Astrocyte of the cerebellum (primary cell): ENCODE data around the gene FZD2.

ENCODE experiments used
- DNase-seq: peaks from one replicate; pipeline ENCODE4 v3.0.0-alpha.2; 2011; ENCODE audit warnings: low read depth
- H3K4me3 ChIP-seq: 2 replicates; pipeline ENCODE4 v1.5.1; 2011; ENCODE audit warnings: mild to moderate bottlenecking, low read depth, low read length, moderate library complexity
- in situ Hi-C: cut with HindIII; loops from 2 replicates; pipeline ENCODE4 v1.10.0; 2017; ENCODE audit warnings: low sequenced_read_pairs
- TF ChIP-seq, protein P1 (sequence below): IDR thresholded peaks from 2 replicates; pipeline ENCODE4 v1.5.1; 2012; ENCODE audit warnings: low read length, low read depth, moderate library complexity, mild to moderate bottlenecking; ENCODE audit errors: missing control alignments

The FZD2 gene

DNA sequence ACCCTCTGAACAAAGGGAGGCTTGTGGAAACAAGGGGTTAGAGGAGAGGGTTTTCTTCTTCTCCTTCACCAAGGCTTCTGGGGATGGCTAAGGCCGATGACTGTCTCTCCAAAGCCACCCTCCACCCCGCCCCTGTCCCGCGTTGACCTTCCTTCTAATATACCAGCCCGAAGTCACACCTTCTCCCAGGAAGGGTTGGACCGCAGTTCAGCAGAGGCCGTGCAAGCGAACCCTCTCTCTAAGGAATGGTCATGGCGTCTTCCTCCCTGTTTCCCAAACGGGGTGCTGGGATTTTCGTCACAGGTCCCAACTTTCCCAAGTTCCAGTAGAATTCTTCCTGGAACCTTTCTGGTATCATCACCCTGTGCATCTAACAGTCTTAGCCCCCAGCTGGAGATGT is 49.4 kb downstream of the FZD2 start:
- TF ChIP-seq, protein P1, sequence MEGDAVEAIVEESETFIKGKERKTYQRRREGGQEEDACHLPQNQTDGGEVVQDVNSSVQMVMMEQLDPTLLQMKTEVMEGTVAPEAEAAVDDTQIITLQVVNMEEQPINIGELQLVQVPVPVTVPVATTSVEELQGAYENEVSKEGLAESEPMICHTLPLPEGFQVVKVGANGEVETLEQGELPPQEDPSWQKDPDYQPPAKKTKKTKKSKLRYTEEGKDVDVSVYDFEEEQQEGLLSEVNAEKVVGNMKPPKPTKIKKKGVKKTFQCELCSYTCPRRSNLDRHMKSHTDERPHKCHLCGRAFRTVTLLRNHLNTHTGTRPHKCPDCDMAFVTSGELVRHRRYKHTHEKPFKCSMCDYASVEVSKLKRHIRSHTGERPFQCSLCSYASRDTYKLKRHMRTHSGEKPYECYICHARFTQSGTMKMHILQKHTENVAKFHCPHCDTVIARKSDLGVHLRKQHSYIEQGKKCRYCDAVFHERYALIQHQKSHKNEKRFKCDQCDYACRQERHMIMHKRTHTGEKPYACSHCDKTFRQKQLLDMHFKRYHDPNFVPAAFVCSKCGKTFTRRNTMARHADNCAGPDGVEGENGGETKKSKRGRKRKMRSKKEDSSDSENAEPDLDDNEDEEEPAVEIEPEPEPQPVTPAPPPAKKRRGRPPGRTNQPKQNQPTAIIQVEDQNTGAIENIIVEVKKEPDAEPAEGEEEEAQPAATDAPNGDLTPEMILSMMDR, result no peak
- H3K4me3 ChIP-seq, result no peak overlapping the region
- DNase-seq, result no peak
- in situ Hi-C loops, result no loop called here

DNA sequence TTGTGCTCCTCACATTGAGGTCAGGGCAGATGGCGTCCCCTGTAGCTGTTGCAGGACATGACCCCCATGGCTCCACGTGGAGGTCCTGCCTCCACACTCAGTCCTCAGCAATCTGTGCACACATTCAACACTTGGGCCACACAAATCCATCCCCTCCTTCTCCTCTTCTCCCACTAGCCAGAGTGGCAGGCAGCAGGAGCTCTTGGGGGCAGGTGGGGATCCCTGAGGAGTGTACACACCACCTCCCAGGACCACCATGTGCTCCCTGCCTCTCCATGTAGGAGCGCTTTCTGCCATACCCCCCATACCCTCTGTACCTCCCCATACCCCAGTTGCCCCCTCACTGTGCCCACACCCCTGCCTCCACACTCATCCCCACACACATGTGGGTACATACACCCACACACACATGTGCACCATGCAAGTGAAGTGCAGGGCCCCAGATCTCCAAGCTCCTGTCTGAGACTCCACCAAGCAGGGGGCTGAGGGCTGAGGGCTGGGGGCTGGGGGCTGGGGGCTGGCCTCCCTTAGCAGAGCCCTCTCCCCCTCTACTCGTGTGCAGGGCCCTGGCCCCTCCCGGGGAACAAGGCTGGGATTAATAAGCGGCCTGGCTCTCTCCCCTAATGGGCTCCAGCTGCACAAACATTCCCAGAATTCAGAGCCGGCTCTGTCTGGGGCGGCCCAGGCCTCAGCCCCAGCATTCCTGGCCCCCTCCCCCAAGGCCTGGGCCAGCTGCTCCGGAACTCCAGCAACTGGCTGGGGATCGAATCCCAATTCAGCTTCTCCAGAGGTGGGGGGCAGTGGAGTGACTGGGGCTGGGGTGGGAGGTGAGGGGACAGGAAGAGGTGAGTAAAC is 50.8 kb downstream of the FZD2 start:
- in situ Hi-C loops, result no loop called here
- H3K4me3 ChIP-seq, result no peak overlapping the region
- no peak for DNase-seq
- TF ChIP-seq, protein P1, result no peak

DNA sequence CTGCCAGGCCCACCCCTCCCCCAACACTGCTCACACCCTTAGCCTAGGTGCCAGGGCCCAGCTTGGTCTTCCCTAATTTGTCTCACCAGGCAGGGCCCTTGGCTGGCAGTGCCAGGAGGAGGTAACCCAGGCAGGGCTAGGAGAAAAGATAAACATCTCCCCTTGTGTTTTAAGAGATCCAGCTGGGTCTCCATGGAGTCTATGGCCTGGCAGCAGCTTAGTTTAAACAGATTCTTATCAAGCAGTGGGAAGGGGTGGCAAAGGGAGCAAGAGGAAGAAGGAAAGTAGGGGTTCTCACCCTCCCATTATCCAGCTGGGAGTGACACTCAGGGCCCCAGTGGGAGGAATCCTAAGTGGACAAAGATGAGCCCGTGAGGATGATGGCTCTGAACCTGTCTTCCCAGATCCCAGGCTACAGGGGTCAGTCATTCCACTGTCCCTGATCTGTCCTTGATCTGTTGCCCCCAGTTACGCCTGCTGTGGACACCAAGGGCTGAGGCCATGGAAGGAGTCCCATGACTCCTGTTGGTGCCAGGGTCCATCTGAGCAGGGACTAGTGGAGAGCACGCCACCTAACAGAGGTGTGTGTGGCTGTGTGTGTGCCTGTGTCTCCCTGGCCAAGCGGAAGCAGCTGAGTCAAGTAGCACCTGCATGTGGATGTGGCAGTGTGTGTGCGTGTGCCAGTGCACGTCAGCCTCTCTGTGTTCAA is 51.6 kb downstream of the FZD2 start:
- no peak overlapping the region for H3K4me3 ChIP-seq
- DNase-seq, result no peak
- TF ChIP-seq, protein P1, result no peak
- in situ Hi-C loops, result no loop called here

DNA sequence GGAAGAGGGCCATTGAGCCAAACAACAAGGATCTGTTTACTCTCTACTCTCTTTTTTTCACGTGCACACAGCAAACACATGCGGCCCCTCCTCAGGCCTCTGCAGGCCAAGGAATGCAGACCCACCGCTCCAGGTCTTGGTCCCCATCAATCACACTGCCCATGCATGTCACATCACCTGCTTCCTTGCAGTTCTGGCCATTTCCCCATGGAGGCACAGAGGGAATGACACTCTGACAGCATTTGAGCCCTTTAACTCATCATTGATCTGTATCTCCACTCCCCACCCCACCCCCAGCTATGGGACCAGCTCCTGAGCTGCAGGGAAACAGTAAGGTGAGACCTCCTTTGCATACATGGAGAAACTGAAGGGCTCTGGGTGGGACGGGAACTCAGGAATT is 53.0 kb downstream of the FZD2 start:
- no peak for DNase-seq
- in situ Hi-C loops, result no loop called here
- TF ChIP-seq, protein P1, result no peak
- no peak overlapping the region for H3K4me3 ChIP-seq
